Measurements from ENCODE around the gene MAGI2. TPM values are rescaled to one million over a fixed set of nuclear protein-coding genes. Genes with fewer than 3 reads are reported as not detected.
A peak's percentile ranks its signal among the peaks of the same experiment; 100 is the strongest.

Gene MAGI2
- total and polyA plus RNA-seq, 2 of the 13 experiments (the other 11 are each of a cell fraction or from before 2014, with no cell fraction given) = 1.5 to 3.8 TPM

DNA sequence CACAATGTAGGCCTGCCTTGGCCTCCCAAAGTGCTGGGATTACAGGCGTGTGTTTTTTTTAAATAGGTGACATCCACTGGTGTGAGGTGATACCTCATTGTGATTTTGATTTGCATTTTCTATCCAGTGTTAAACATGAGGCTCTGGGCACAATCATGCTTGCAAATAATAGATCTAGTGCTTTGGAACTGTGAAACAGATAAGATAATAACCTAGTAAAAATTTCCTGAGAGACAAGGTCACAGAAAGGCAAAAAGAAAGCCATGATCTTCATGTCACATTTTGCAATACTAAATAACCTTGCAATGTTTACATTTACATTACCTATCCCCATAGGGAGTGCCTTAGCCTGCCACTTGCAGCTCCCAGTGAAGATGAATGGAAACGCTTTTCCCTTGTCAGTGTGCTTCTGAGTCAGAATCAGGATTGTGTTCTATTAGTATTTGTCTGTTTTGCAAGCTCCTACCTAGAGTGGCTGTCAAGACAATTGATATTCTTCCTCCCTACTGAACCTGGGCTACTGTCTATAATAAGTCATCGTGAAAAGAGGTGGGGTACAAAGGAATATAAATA lies 1398.4 kb downstream of the MAGI2 start:
- ChIA-PET POLR2A (no interaction called here), CTCF (ENCODE audit: low intra/inter-chr PET ratio, low total read pairs) (no interaction called here)
- DNase-seq (ENCODE audit: low spot score) = no peak
- no peaks in the 10 kb centered on the region for H3K27me3 ChIP-seq (ENCODE audit: control insufficient read depth in 1 of 2, insufficient read depth in 2 of 2, low read length in 2 of 2)
- H3K79me2 ChIP-seq (ENCODE audit: insufficient read depth, low read length) = no peaks in the 10 kb centered on the region
- intact Hi-C loops (cut with micrococcal nuclease; ENCODE audit: unreplicated experiment) = no loop called here
- H2AFZ ChIP-seq (ENCODE audit: low read length) = no peak overlapping the region
- H3K27ac ChIP-seq (ENCODE audit: extremely low read length, insufficient read depth, low read length) = no peak overlapping the region
- no peaks in the 10 kb centered on the region for H3K9me3 ChIP-seq (ENCODE audit: low read length)
- no peak overlapping the region for H3K4me2 ChIP-seq (ENCODE audit: low read depth, low read length)
- in situ Hi-C loops (cut with HindIII; ENCODE audit: extremely low pct_ligation_motif_present, low pct_unique_long_range_greater_than_20kb) = no loop called here
- 15% methylated on average over 3 of the region's 3 CpGs for WGBS (ENCODE audit: low lambda C conversion rate)
- no TSS peak for BruUV-seq (replicated peaks)
- no peak overlapping the region for H3K4me3 ChIP-seq (replicated peaks in 1 of 3; ENCODE audit: insufficient read depth in 1 of 3, low read depth in 2 of 3, low read length in 3 of 3)
- no peak for FAIRE-seq
- H3K36me3 ChIP-seq (replicated peaks in 1 of 2; ENCODE audit: control insufficient read depth in 1 of 2, insufficient read depth in 2 of 2, low read length in 2 of 2) = no peaks in the 10 kb centered on the region
- no peak overlapping the region for H3K9ac ChIP-seq (ENCODE audit: insufficient read depth, low read depth, low read length)
- H4K20me1 ChIP-seq (ENCODE audit: insufficient read depth, low read length) = no peaks in the 10 kb centered on the region
- TF ChIP-seq KDM6A (CRISPR knock-in tag; IDR thresholded peaks at IDR 0.05; ENCODE audit: low read depth) (no peak), SNAI1 (CRISPR knock-in tag; IDR thresholded peaks at IDR 0.05; ENCODE audit: borderline replicate concordance) (no peak), ZNF788 (CRISPR knock-in tag; IDR thresholded peaks at IDR 0.05; ENCODE audit: borderline replicate concordance) (no peak), HNF4A (CRISPR knock-in tag; IDR thresholded peaks at IDR 0.05) (0 out of 2 replicates have a peak, but pooled peaks have one; percentile 5), FOXA3 (CRISPR knock-in tag; IDR thresholded peaks at IDR 0.05) (peak; percentile 38; the same call in 1 of the 2 replicates), GATAD2A (CRISPR knock-in tag; IDR thresholded peaks at IDR 0.05) (0 out of 2 replicates have a peak, but pooled peaks have one; percentile 37), SATB2 (CRISPR knock-in tag; IDR thresholded peaks at IDR 0.05) (no peak), CEBPB (IDR thresholded peaks at IDR 0.05; ENCODE audit: borderline replicate concordance, low read depth, low read length) (peak; percentile 22; the same call in 1 of the 2 replicates)
- TF ChIP-seq, protein P1, sequence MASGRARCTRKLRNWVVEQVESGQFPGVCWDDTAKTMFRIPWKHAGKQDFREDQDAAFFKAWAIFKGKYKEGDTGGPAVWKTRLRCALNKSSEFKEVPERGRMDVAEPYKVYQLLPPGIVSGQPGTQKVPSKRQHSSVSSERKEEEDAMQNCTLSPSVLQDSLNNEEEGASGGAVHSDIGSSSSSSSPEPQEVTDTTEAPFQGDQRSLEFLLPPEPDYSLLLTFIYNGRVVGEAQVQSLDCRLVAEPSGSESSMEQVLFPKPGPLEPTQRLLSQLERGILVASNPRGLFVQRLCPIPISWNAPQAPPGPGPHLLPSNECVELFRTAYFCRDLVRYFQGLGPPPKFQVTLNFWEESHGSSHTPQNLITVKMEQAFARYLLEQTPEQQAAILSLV (CRISPR knock-in tag; IDR thresholded peaks at IDR 0.05; ENCODE audit: borderline replicate concordance) = no peak
- peaks cover 17% of the 10 kb centered on the region; the same call in 1 of the 2 replicates for H3K4me1 ChIP-seq (ENCODE audit: insufficient read depth, low read length)
- ATAC-seq = peak; percentile 78
